HG03095 (cell line): Measurements from ENCODE around the gene CNTN4.

ENCODE experiments used
- ATAC-seq: cut with Tn5 transposase; IDR thresholded peaks from one replicate; pipeline ENCODE4 v1.9.1; 2021; ENCODE audit warnings: moderate library complexity; ENCODE audit not compliant: unreplicated experiment

CNTN4 gene

GRCh38 chr3:2847062-2847841 lies 748.6 kb downstream of the CNTN4 start:
- no peak for ATAC-seq

GRCh38 chr3:2849092-2849491 lies 750.4 kb downstream of the CNTN4 start:
- no peak for ATAC-seq

- no peak for ATAC-seq
Measured at GRCh38 chr3:2850701-2851100, 752.0 kb downstream of the CNTN4 start.

GRCh38 chr3:2851361-2851760 lies 752.7 kb downstream of the CNTN4 start:
- ATAC-seq = no peak

- no peak for ATAC-seq
Measured at GRCh38 chr3:2851835-2852234, 753.2 kb downstream of the CNTN4 start.

GRCh38 chr3:2853651-2854050 lies 755.0 kb downstream of the CNTN4 start:
- no peak for ATAC-seq

- ATAC-seq = no peak
Measured at GRCh38 chr3:2856138-2857133, 757.8 kb downstream of the CNTN4 start.

- ATAC-seq = no peak
Measured at GRCh38 chr3:2860626-2861025, 762.0 kb downstream of the CNTN4 start.

- no peak for ATAC-seq
Measured at GRCh38 chr3:2861120-2861519, 762.5 kb downstream of the CNTN4 start.

- ATAC-seq = no peak
Measured at GRCh38 chr3:2861920-2862319, 763.3 kb downstream of the CNTN4 start.

GRCh38 chr3:2862366-2862765 lies 763.7 kb downstream of the CNTN4 start:
- no peak for ATAC-seq

GRCh38 chr3:2863127-2863526 lies 764.5 kb downstream of the CNTN4 start:
- ATAC-seq = no peak

- no peak for ATAC-seq
Measured at GRCh38 chr3:2869905-2870304, 771.2 kb downstream of the CNTN4 start.

- no peak for ATAC-seq
Measured at GRCh38 chr3:2870724-2871333, 772.2 kb downstream of the CNTN4 start.

- ATAC-seq = no peak
Measured at GRCh38 chr3:2872884-2873283, 774.2 kb downstream of the CNTN4 start.

GRCh38 chr3:2873986-2874385 lies 775.3 kb downstream of the CNTN4 start:
- ATAC-seq = no peak

GRCh38 chr3:2875699-2876098 lies 777.0 kb downstream of the CNTN4 start:
- no peak for ATAC-seq

- no peak for ATAC-seq
Measured at GRCh38 chr3:2876362-2876761, 777.7 kb downstream of the CNTN4 start.

- ATAC-seq = no peak
Measured at GRCh38 chr3:2879023-2879422, 780.4 kb downstream of the CNTN4 start.

- ATAC-seq = no peak
Measured at GRCh38 chr3:2879587-2879986, 780.9 kb downstream of the CNTN4 start.

GRCh38 chr3:2880218-2880756 lies 781.6 kb downstream of the CNTN4 start:
- no peak for ATAC-seq
